Ishikawa (cell line): ENCODE data around the gene CILP2.

Experiments
- CEBPB ChIP-seq: IDR thresholded peaks from 2 replicates; pipeline ENCODE4 v1.6.1; 2012
- CREB1 ChIP-seq: IDR thresholded peaks from 2 replicates; pipeline ENCODE4 v1.6.1; 2012; ENCODE audit warnings: low read depth
- EGR1 ChIP-seq: IDR thresholded peaks from 2 replicates; pipeline ENCODE4 v1.6.1; 2012
- EP300 ChIP-seq: IDR thresholded peaks from 2 replicates; pipeline ENCODE4 v1.6.1; 2012; ENCODE audit warnings: borderline replicate concordance
- FOXM1 ChIP-seq: IDR thresholded peaks from 2 replicates; pipeline ENCODE4 v1.6.1; 2012; ENCODE audit warnings: low read depth, borderline replicate concordance
- MAX ChIP-seq: IDR thresholded peaks from 2 replicates; pipeline ENCODE4 v1.6.1; 2012
- NFIC ChIP-seq: IDR thresholded peaks from 2 replicates; pipeline ENCODE4 v1.6.1; 2012
- RAD21 ChIP-seq: IDR thresholded peaks from 2 replicates; pipeline ENCODE4 v1.6.1; 2012; ENCODE audit warnings: low read depth
- REST ChIP-seq: IDR thresholded peaks from 2 replicates; pipeline ENCODE4 v1.6.1; 2012; ENCODE audit warnings: low read depth, mild to moderate bottlenecking
- TAF1 ChIP-seq: IDR thresholded peaks from 2 replicates; pipeline ENCODE4 v1.6.1; 2012; ENCODE audit warnings: low read depth, mild to moderate bottlenecking
- TCF12 ChIP-seq: IDR thresholded peaks from 2 replicates; pipeline ENCODE4 v1.6.1; 2012; ENCODE audit warnings: low read depth
- TEAD4 ChIP-seq: IDR thresholded peaks from 2 replicates; pipeline ENCODE4 v1.6.1; 2012
- USF1 ChIP-seq: IDR thresholded peaks from 2 replicates; pipeline ENCODE4 v1.6.1; 2012
- YY1 ChIP-seq: IDR thresholded peaks from 2 replicates; pipeline ENCODE4 v1.6.1; 2012; ENCODE audit warnings: low read depth
- ZBTB7A ChIP-seq: IDR thresholded peaks from 2 replicates; pipeline ENCODE4 v1.6.1; 2012; ENCODE audit warnings: low read depth

Gene CILP2

GRCh38 chr19:19592690-19593089 lies 54.6 kb downstream of the CILP2 start:
- TF ChIP-seq REST: no peak
- TF ChIP-seq CEBPB: no peak
- TF ChIP-seq ZBTB7A: no peak
- no peak for TF ChIP-seq MAX
- TF ChIP-seq FOXM1: no peak
- no peak for TF ChIP-seq NFIC
- TF ChIP-seq TCF12: no peak
- TF ChIP-seq TAF1: no peak

GRCh38 chr19:19594381-19594780 lies 56.3 kb downstream of the CILP2 start:
- TF ChIP-seq TCF12 (no peak), RAD21 (no peak), TAF1 (no peak), TEAD4 (no peak), EP300 (no peak), EGR1 (no peak), MAX (no peak), NFIC (no peak), YY1 (no peak), REST (no peak), ZBTB7A (no peak), USF1 (no peak), FOXM1 (no peak)

- TF ChIP-seq EGR1 (no peak), ZBTB7A (no peak), RAD21 (no peak), TEAD4 (no peak), EP300 (no peak), USF1 (no peak), NFIC (no peak), MAX (no peak), FOXM1 (no peak), YY1 (no peak), REST (no peak), TAF1 (no peak), CREB1 (no peak)
Observed at GRCh38 chr19:19595171-19595701, 57.2 kb downstream of the CILP2 start.
